PC-9 (cell line): Measurements from ENCODE around the gene STK32A. TPM values are rescaled to one million over a fixed set of nuclear protein-coding genes. Genes with fewer than 3 reads are reported as not detected.

Experiments
- BruUV-seq: library from RNA; stranded (reverse); fragments of 400-500 nt; replicated peaks from 2 replicates; lab custom pipeline; 2021; lab: Mats Ljungman, UMichigan
- CTCF ChIA-PET: fragments of 300-600 bp; sonication (Branson Sonifier 250); formaldehyde crosslinking; loops from one replicate; lab custom pipeline; 2022; ENCODE audit warnings: antibody characterized with exemption; lab: Charles Lee
- POLR2A ChIA-PET: fragments of 300-600 bp; sonication (Branson Sonifier 250); formaldehyde crosslinking; loops from one replicate; lab custom pipeline; 2022; ENCODE audit warnings: antibody characterized with exemption; ENCODE audit not compliant: unreplicated experiment; lab: Charles Lee
- DNase-seq, 2 experiments: peaks; one replicate each; pipeline versions ENCODE4 v3.0.0 to v3.0.0-alpha.2; 2015 to 2022; ENCODE audit warnings: mixed read lengths in 1 of 2
- H2AFZ ChIP-seq: fragments of 200-600 bp; sonication (generic); 2 replicates; pipeline ENCODE4 v1.8.1; 2017; ENCODE audit warnings: antibody characterized with exemption
- H3F3A ChIP-seq: fragments of 200-600 bp; sonication (generic); 2 replicates; pipeline ENCODE4 v1.8.1; 2017; ENCODE audit warnings: antibody characterized with exemption, mild to moderate bottlenecking, low read depth; ENCODE audit not compliant: insufficient read depth
- H3K27ac ChIP-seq: fragments of 200-600 bp; sonication (generic); 2 replicates; pipeline ENCODE4 v1.6.1; 2016; ENCODE audit warnings: mixed run types
- H3K27me3 ChIP-seq: fragments of 200-600 bp; sonication (generic); 2 replicates; pipeline ENCODE4 v1.6.1; 2016; ENCODE audit warnings: low read depth, mixed run types; ENCODE audit not compliant: insufficient read depth
- H3K36me3 ChIP-seq: fragments of 200-600 bp; sonication (generic); 2 replicates; pipeline ENCODE4 v1.6.1; 2016; ENCODE audit warnings: low read depth, mixed run types
- H3K4me1 ChIP-seq: fragments of 200-600 bp; sonication (generic); replicated peaks from 2 replicates; pipeline ENCODE4 v1.6.1; 2016; ENCODE audit warnings: mixed run types; ENCODE audit not compliant: insufficient read depth
- H3K4me2 ChIP-seq: fragments of 200-600 bp; sonication (generic); 2 replicates; pipeline ENCODE4 v1.6.1; 2017; ENCODE audit warnings: mixed run types
- H3K4me3 ChIP-seq: fragments of 200-600 bp; sonication (generic); 2 replicates; pipeline ENCODE4 v1.6.1; 2016; ENCODE audit warnings: mixed run types
- H3K79me2 ChIP-seq: fragments of 200-600 bp; sonication (generic); 2 replicates; pipeline ENCODE4 v1.6.1; 2017; ENCODE audit warnings: low read depth, mixed run types
- H3K9me2 ChIP-seq: fragments of 200-600 bp; sonication (generic); 2 replicates; pipeline ENCODE4 v1.8.1; 2017; ENCODE audit warnings: mild to moderate bottlenecking; ENCODE audit not compliant: insufficient read depth
- H3K9me3 ChIP-seq: fragments of 200-600 bp; sonication (generic); 2 replicates; pipeline ENCODE4 v1.8.1; 2016; ENCODE audit warnings: low read depth; ENCODE audit not compliant: insufficient read depth
- H4K20me1 ChIP-seq: fragments of 200-600 bp; sonication (generic); 2 replicates; pipeline ENCODE4 v1.8.1; 2017; ENCODE audit not compliant: insufficient read depth
- CTCF ChIP-seq: fragments of 200-600 bp; sonication (generic); conservative IDR thresholded peaks from 2 replicates; pipeline ENCODE4 v1.6.1; 2017; ENCODE audit warnings: mixed run types, antibody characterized with exemption, mild to moderate bottlenecking, moderate library complexity
- EZH2 ChIP-seq: fragments of 200-600 bp; sonication (generic); IDR thresholded peaks from 2 replicates; pipeline ENCODE4 v1.8.0; 2017; ENCODE audit warnings: antibody characterized with exemption, low read depth
- intact Hi-C: fragments of 100-400 bp; cut with micrococcal nuclease; formaldehyde crosslinking; loops from one replicate; pipeline ENCODE4 v1.10.0; 2022; ENCODE audit not compliant: unreplicated experiment
- total RNA-seq: library from RNA; stranded (reverse); gene quantifications from 2 replicates; pipeline ENCODE4 v1.2.3, GENCODE V29; 2021

STK32A gene
- total RNA-seq, 1 experiment from 2014 or later = not detected

GRCh38 chr5:147245381-147246165, 10.7 kb downstream of the STK32A start:
- intact Hi-C loops = no loop called here
- Histone ChIP-seq H3K27ac (no peak overlapping the region), H3K36me3 (no peaks in the 10 kb centered on the region), H3F3A (no peaks in the 10 kb centered on the region), H3K4me3 (no peak overlapping the region), H2AFZ (no peak overlapping the region), H4K20me1 (no peaks in the 10 kb centered on the region), H3K4me1 (no peaks in the 10 kb centered on the region), H3K9me2 (no peaks in the 10 kb centered on the region), H3K27me3 (no peaks in the 10 kb centered on the region), H3K4me2 (no peak overlapping the region), H3K9me3 (no peaks in the 10 kb centered on the region), H3K79me2 (no peaks in the 10 kb centered on the region)
- ChIA-PET CTCF (no interaction called here), POLR2A (no interaction called here)
- TF ChIP-seq EZH2 (no peak), CTCF (no peak)
- BruUV-seq = no TSS peak
- DNase-seq = no peak

- Histone ChIP-seq H3K27ac (no peak overlapping the region), H3K79me2 (no peaks in the 10 kb centered on the region), H3K9me3 (no peaks in the 10 kb centered on the region), H3K36me3 (no peaks in the 10 kb centered on the region), H3K27me3 (no peaks in the 10 kb centered on the region), H3K4me2 (no peak overlapping the region), H4K20me1 (no peaks in the 10 kb centered on the region), H2AFZ (no peak overlapping the region), H3K4me3 (no peak overlapping the region), H3K9me2 (no peaks in the 10 kb centered on the region), H3K4me1 (no peaks in the 10 kb centered on the region), H3F3A (no peaks in the 10 kb centered on the region)
- no peak for DNase-seq
- BruUV-seq = no TSS peak
- intact Hi-C loops = no loop called here
- POLR2A ChIA-PET = no interaction called here
- CTCF ChIA-PET = no interaction called here
- TF ChIP-seq EZH2 = no peak
- TF ChIP-seq CTCF = no peak
These were observed 13.7 kb downstream of the STK32A start for GRCh38 chr5:147248561-147248960.

GRCh38 chr5:147259837-147260236, 25.0 kb downstream of the STK32A start:
- Histone ChIP-seq H3K27ac (no peak overlapping the region), H3K4me1 (no peaks in the 10 kb centered on the region), H3K4me3 (no peak overlapping the region), H3K4me2 (no peak overlapping the region), H3K79me2 (no peaks in the 10 kb centered on the region), H3K9me3 (no peaks in the 10 kb centered on the region), H2AFZ (no peak overlapping the region), H3K36me3 (no peaks in the 10 kb centered on the region), H3F3A (no peaks in the 10 kb centered on the region), H4K20me1 (no peaks in the 10 kb centered on the region), H3K9me2 (no peaks in the 10 kb centered on the region), H3K27me3 (0 out of 2 replicates have a peak, but pooled peaks cover 5% of the 10 kb centered on the region)
- no peak for TF ChIP-seq CTCF
- no peak for TF ChIP-seq EZH2
- intact Hi-C loops = no loop called here
- ChIA-PET POLR2A (no interaction called here), CTCF (no interaction called here)
- no peak for DNase-seq
- no TSS peak for BruUV-seq
